Smooth muscle cell (in vitro differentiated cells): ENCODE results near the gene FXYD7. TPM values are rescaled to one million over a fixed set of nuclear protein-coding genes. Genes with fewer than 3 reads are reported as not detected.
A peak's percentile ranks its signal among the peaks of the same experiment; 100 is the strongest.

Source experiments
- DNase-seq: peaks from one replicate; lab custom pipeline; 2025; ENCODE audit not compliant: unreplicated experiment; lab: John Stamatoyannopoulos, UW
- H2AFZ ChIP-seq: fragments of 200-600 bp; sonication (generic); 2 replicates; pipeline ENCODE4 v1.6.0; 2016; ENCODE audit warnings: antibody characterized with exemption, low read depth, mild to moderate bottlenecking
- H3F3A ChIP-seq: fragments of 200-600 bp; sonication (generic); 2 replicates; pipeline ENCODE4 v1.6.0; 2017; ENCODE audit warnings: antibody characterized with exemption, low read depth
- H3K27ac ChIP-seq: fragments of 200-600 bp; sonication (generic); 2 replicates; pipeline ENCODE4 v1.5.1; 2016; ENCODE audit warnings: low read depth, mild to moderate bottlenecking
- H3K27me3 ChIP-seq: fragments of 200-600 bp; sonication (generic); 2 replicates; pipeline ENCODE4 v1.6.1; 2016; ENCODE audit warnings: low read depth, mild to moderate bottlenecking
- H3K36me3 ChIP-seq: fragments of 200-600 bp; sonication (generic); 2 replicates; pipeline ENCODE4 v1.5.1; 2016; ENCODE audit warnings: low read depth
- H3K4me1 ChIP-seq: fragments of 200-600 bp; sonication (generic); 2 replicates; pipeline ENCODE4 v1.5.1; 2016; ENCODE audit warnings: low read depth
- H3K4me2 ChIP-seq: fragments of 200-600 bp; sonication (generic); 2 replicates; pipeline ENCODE4 v1.6.0; 2016; ENCODE audit warnings: mild to moderate bottlenecking
- H3K4me3 ChIP-seq: fragments of 200-600 bp; sonication (generic); 2 replicates; pipeline ENCODE4 v1.5.1; 2016; ENCODE audit warnings: mild to moderate bottlenecking
- H3K79me2 ChIP-seq: fragments of 200-600 bp; sonication (generic); 2 replicates; pipeline ENCODE4 v1.6.0; 2016; ENCODE audit warnings: low read depth, mild to moderate bottlenecking
- H3K9ac ChIP-seq: fragments of 200-600 bp; sonication (generic); 2 replicates; pipeline ENCODE4 v1.6.0; 2016; ENCODE audit warnings: low read depth
- H3K9me3 ChIP-seq: fragments of 200-600 bp; sonication (generic); replicated peaks from 2 replicates; pipeline ENCODE4 v1.5.1; 2016; ENCODE audit warnings: low read depth
- H4K20me1 ChIP-seq: fragments of 200-600 bp; sonication (generic); 2 replicates; pipeline ENCODE4 v1.6.0; 2016; ENCODE audit warnings: low read depth
- WGBS: methylation state at CpG from one replicate; pipeline ENCODE4 v1.1.7; 2016; ENCODE audit warnings: low lambda C conversion rate; 5-methylcytosine and 5-hydroxymethylcytosine counted together
- polyA plus RNA-seq: library from polyadenylated mRNA; unstranded; fragments of >200 nt; fragmentation: Nextera tagmentation; extraction: Ambion mirVana; gene quantifications from 2 replicates; pipeline ENCODE4 v1.2.1, GENCODE V29; 2016
- total RNA-seq: library from RNA; depleted of rRNA; stranded (reverse); fragments of >200 nt; gene quantifications from 2 replicates; pipeline ENCODE4 v1.2.3, GENCODE V29; 2014
- TF ChIP-seq, protein P1 (sequence below): fragments of 200-600 bp; sonication (generic); IDR thresholded peaks from 2 replicates; pipeline ENCODE4 v1.5.1; 2017; ENCODE audit warnings: borderline replicate concordance, mild to moderate bottlenecking, antibody characterized with exemption; ENCODE audit not compliant: insufficient read depth, poor library complexity, severe bottlenecking

Gene FXYD7
- total and polyA plus RNA-seq, 2 experiments from 2014 or later = not detected

DNA sequence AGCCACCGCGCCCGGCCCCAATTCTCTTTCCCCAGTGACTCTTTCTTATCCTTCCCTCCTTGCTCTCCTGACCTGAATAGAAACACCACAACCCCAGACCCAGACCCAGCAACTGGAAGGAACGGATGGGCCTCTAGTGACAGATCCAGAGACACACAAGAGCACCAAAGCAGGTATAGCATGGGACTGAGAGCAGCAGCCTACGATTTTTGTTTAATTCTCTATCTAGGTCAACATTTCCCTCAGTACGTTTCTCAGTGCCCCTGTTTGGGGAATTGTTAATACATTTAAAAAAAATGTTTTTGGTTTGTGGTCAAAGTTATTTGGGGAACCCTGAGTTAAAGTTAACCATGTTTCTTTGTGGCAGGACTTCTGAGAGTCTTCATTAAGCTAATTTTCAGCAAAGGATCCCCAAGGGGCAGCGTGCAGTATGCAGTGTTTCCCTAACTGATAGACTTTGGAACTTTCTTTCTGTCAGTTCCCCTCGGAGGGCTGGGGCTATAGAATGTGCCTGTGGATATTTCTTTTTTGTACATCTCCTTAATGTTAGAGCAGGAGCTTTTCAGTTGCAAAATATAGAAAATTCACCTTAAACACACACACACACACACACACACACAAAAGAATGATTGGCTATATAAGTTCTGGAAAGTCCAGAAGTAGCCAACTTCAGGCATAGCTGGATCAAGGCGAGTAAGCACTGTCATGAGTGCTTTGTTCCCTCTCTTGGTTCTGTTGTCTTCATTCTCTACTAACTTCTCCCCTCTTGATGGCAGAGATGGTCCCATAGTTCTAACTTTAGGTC lies 17.8 kb downstream of the FXYD7 start:
- Histone ChIP-seq H3K27ac (no peak overlapping the region), H3K9ac (no peak overlapping the region), H3K4me1 (no peaks in the 10 kb centered on the region), H3K27me3 (no peaks in the 10 kb centered on the region), H3K4me2 (no peak overlapping the region), H3K4me3 (no peak overlapping the region), H2AFZ (no peak overlapping the region), H3F3A (no peaks in the 10 kb centered on the region), H3K9me3 (peaks cover 9% of the 10 kb centered on the region), H3K36me3 (peaks cover 41% of the 10 kb centered on the region), H4K20me1 (no peaks in the 10 kb centered on the region), H3K79me2 (no peaks in the 10 kb centered on the region)
- no peak for DNase-seq
- TF ChIP-seq, protein P1, sequence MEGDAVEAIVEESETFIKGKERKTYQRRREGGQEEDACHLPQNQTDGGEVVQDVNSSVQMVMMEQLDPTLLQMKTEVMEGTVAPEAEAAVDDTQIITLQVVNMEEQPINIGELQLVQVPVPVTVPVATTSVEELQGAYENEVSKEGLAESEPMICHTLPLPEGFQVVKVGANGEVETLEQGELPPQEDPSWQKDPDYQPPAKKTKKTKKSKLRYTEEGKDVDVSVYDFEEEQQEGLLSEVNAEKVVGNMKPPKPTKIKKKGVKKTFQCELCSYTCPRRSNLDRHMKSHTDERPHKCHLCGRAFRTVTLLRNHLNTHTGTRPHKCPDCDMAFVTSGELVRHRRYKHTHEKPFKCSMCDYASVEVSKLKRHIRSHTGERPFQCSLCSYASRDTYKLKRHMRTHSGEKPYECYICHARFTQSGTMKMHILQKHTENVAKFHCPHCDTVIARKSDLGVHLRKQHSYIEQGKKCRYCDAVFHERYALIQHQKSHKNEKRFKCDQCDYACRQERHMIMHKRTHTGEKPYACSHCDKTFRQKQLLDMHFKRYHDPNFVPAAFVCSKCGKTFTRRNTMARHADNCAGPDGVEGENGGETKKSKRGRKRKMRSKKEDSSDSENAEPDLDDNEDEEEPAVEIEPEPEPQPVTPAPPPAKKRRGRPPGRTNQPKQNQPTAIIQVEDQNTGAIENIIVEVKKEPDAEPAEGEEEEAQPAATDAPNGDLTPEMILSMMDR = no peak
- WGBS = 96% methylated on average over 9 of the region's 9 CpGs

DNA sequence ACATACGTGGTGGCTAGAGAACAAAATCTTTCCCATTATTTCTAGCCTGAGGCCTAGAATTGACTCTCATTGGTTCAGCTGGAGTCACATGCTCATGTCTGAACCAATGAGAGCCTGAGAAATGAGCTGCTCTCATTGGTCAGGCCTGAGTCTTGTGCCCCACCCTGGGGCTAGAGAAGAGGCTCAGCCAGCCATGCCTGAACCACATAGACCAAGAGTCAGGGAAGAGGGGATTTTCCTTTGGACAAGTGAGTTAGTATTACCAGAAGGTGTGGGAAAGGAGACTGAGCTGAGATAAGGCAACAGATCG lies 18.3 kb downstream of the FXYD7 start:
- Histone ChIP-seq H3K27ac (no peak overlapping the region), H3K4me2 (no peak overlapping the region), H3F3A (no peaks in the 10 kb centered on the region), H2AFZ (no peak overlapping the region), H3K4me3 (no peak overlapping the region), H4K20me1 (no peaks in the 10 kb centered on the region), H3K4me1 (no peaks in the 10 kb centered on the region), H3K27me3 (no peaks in the 10 kb centered on the region), H3K9ac (no peak overlapping the region), H3K9me3 (peaks cover 9% of the 10 kb centered on the region), H3K36me3 (peaks cover 46% of the 10 kb centered on the region), H3K79me2 (no peaks in the 10 kb centered on the region)
- 100% methylated on average over 2 of the region's 2 CpGs for WGBS
- TF ChIP-seq, protein P1 = no peak
- DNase-seq = no peak

DNA sequence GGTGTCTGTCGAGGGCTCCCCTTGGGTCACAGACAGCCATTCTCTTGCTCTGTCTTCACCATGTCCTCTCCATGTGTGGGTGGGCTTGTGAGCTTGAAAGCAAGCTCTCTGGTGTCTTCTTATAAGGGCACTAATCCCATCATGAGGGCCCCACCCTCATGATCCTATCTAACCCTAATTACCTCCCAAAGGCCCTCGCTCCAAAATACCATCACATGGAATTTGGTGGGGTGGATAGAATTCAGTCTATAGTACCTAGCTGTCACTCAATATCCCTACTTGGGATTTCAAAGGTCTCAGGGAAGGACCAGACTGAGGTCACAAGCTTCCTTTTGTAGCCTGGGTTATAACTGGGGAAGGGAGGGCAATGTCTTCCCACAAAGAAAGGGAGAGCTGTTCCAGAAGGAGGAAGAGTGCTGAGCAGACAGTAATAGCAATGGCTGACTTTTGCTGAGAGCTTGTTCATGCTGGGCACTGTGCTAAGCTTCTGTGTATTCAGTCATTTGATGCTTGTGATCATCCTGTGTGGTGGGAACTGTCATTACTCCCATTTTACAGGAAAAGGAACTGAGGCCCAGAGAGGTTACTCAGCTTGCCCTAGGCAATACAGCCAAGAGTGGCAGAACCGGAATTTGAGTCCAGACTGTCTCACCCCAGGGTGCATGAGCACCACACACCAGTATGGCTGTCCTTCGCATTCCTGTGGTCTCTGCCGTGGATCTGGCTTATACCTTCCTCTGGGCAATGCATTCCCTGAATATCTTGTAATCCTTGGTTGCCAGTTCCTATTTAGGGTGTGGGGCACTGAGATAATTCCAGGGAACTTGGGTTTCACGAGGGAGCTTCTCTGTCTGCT lies 19.6 kb downstream of the FXYD7 start:
- H3K9me3 ChIP-seq = peaks cover 9% of the 10 kb centered on the region
- peak overlapping the region; percentile 27 for H3K27ac ChIP-seq
- H4K20me1 ChIP-seq = no peaks in the 10 kb centered on the region
- peaks cover 49% of the 10 kb centered on the region for H3K36me3 ChIP-seq
- no peak overlapping the region for H3K9ac ChIP-seq
- H3F3A ChIP-seq = no peaks in the 10 kb centered on the region
- no peak overlapping the region for H2AFZ ChIP-seq
- no peaks in the 10 kb centered on the region for H3K4me1 ChIP-seq
- H3K4me3 ChIP-seq = no peak overlapping the region
- no peak for DNase-seq
- no peaks in the 10 kb centered on the region for H3K27me3 ChIP-seq
- H3K4me2 ChIP-seq = no peak overlapping the region
- 68% methylated on average over 6 of the region's 6 CpGs for WGBS
- no peaks in the 10 kb centered on the region for H3K79me2 ChIP-seq
- TF ChIP-seq, protein P1 = no peak
